Mucosa of descending colon (tissue), 3 donors: ENCODE data around the gene VPS9D1. TPM values are rescaled to one million over a fixed set of nuclear protein-coding genes. Genes with fewer than 3 reads are reported as not detected.

Source experiments
- ATAC-seq: fragments of 200-7000 bp; cut with Tn5 transposase; one replicate; pipeline ENCODE4 v1.9.1; 2020; ENCODE audit warnings: mild to moderate bottlenecking, moderate library complexity
- DNase-seq, 3 donors: peaks; one replicate each; pipeline ENCODE4 v3.0.0-alpha.2; 2020
- H3K36me3 ChIP-seq: fragments of 200-600 bp; one replicate; pipeline ENCODE4 v1.8.0; 2021; ENCODE audit warnings: low read depth, mild to moderate bottlenecking
- H3K4me1 ChIP-seq: fragments of 200-600 bp; one replicate; pipeline ENCODE4 v1.8.0; 2021; ENCODE audit warnings: low read depth, mild to moderate bottlenecking
- H3K4me3 ChIP-seq: fragments of 200-600 bp; one replicate; pipeline ENCODE4 v1.8.0; 2021; ENCODE audit warnings: mild to moderate bottlenecking
- H3K9me3 ChIP-seq: fragments of 200-600 bp; one replicate; pipeline ENCODE4 v1.8.0; 2021; ENCODE audit warnings: mild to moderate bottlenecking
- intact Hi-C, 2 donors: fragments of 100-400 bp; cut with DNase I in 1 of 2; cut with micrococcal nuclease in 1 of 2; formaldehyde crosslinking; loops; one replicate each; pipeline versions ENCODE4 v1.11.0 to v1.11.1; 2022; cut with DNase I, micrococcal nuclease
- long read RNA-seq, 2 donors: library from polyadenylated mRNA; unstranded; transcript quantifications; one replicate each; pipeline ENCODE4 v2.0.0, GENCODE V29; 2019 to 2021
- total RNA-seq, 3 donors: library from RNA; stranded (reverse); fragmentation: NEBNext Ultra II Directional in 2 of 3; extraction: Animal tissue kit (Norgen Biotek cat#: 25700) in 2 of 3; gene quantifications; one replicate each; pipeline versions ENCODE4 v1.2.1 to v1.2.4, GENCODE V29; 2021 to 2023
- TF ChIP-seq, protein P1 (sequence below): fragments of 200-600 bp; IDR thresholded peaks from one replicate; pipeline ENCODE4 v1.8.0; 2022; ENCODE audit warnings: antibody characterized with exemption, mild to moderate bottlenecking
- donor health status: DM: no; HTN: no; CAD: no; lungs with moderate emphysema.
- donor health status: DM: no; HTN: no; CAD: no.
- donor health status: DM: no; HTN: yes; CAD: no.

Gene VPS9D1, protein sequence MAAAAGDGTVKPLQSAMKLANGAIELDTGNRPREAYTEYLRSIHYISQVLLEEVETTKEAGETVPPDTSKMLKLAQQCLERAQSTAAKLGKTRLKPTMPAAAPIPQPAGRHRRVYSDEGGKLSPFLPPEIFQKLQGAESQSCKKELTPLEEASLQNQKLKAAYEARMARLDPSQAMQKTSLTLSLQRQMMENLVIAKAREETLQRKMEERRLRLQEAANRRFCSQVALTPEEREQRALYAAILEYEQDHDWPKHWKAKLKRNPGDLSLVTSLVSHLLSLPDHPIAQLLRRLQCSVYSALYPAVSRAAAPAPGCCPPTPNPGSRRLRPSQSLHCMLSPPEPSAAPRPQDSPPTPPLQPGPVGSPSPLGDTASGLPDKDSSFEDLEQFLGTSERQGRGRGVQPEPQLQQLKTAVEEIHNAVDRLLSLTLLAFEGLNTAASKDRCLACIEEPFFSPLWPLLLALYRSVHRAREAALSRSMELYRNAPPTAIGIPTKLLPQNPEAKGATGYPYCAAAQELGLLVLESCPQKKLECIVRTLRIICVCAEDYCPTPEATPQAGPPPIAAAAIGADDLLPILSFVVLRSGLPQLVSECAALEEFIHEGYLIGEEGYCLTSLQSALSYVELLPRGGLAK
- total RNA-seq, result 10 to 100 TPM; 15.3 to 20.6 (median 16.4) TPM
- long read RNA-seq, donor 1, partial matches to known transcripts, result 5 of 11 reads
- long read RNA-seq, donor 1, other reads (novel, unspliced or antisense), result 6 of 11 reads
- long read RNA-seq, donor 2, partial matches to known transcripts, result 0 of 1 reads
- long read RNA-seq, donor 2, other reads (novel, unspliced or antisense), result 1 of 1 reads

GRCh38 chr16:89720813-89721545 lies at the start of gene VPS9D1, which contains the start of gene ZNF276:
Gene VPS9D1 (minus strand): TSS chr16:89720898. CDS start chr16:89720861, 37 bp downstream.
Gene ZNF276 (plus strand): TSS chr16:89721537. CDS start chr16:89721641, 104 bp downstream.
- TF ChIP-seq, protein P1, sequence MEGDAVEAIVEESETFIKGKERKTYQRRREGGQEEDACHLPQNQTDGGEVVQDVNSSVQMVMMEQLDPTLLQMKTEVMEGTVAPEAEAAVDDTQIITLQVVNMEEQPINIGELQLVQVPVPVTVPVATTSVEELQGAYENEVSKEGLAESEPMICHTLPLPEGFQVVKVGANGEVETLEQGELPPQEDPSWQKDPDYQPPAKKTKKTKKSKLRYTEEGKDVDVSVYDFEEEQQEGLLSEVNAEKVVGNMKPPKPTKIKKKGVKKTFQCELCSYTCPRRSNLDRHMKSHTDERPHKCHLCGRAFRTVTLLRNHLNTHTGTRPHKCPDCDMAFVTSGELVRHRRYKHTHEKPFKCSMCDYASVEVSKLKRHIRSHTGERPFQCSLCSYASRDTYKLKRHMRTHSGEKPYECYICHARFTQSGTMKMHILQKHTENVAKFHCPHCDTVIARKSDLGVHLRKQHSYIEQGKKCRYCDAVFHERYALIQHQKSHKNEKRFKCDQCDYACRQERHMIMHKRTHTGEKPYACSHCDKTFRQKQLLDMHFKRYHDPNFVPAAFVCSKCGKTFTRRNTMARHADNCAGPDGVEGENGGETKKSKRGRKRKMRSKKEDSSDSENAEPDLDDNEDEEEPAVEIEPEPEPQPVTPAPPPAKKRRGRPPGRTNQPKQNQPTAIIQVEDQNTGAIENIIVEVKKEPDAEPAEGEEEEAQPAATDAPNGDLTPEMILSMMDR, result no peak
- H3K4me3 ChIP-seq, result peak within 1 kb of the TSS; percentile 60
- H3K9me3 ChIP-seq, result no peaks in the 10 kb centered on the region
- intact Hi-C loops, result loop anchor here in 1 of 2 donors (5.0 kb wide), 1 partner anchor 41 kb away; no protein-coding TSS in a partner anchor
- H3K36me3 ChIP-seq, result no peaks in the 10 kb centered on the region
- ATAC-seq (peak; percentile 74), DNase-seq (peak; percentile 91 to 92 (median 91))
- peaks cover 32% of the 10 kb centered on the region for H3K4me1 ChIP-seq

DNA sequence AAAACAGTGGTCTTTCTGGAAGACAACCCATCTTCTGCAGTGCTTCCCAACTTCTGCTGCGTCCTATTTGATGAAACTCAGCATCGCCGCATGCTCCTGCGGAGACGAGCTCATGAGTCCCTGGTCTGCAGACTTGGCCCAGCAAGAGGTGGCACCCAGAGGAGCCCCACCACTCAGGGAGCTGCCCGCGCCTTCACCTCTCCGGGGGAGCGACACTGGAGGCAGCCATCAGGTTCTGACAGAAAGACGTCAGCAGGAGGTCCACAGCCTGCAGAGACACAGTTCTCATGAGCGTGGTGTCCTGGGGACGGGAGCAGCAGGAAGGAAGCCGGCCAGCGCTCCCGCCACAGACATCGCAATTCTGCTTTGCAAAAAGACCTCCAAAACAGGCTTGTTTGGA lies 49.7 kb upstream of the VPS9D1 start:
- no peaks in the 10 kb centered on the region for H3K36me3 ChIP-seq
- H3K9me3 ChIP-seq, result no peaks in the 10 kb centered on the region
- DNase-seq (no peak), ATAC-seq (no peak)
- H3K4me1 ChIP-seq, result no peaks in the 10 kb centered on the region
- intact Hi-C loops, result no loop called here
- TF ChIP-seq, protein P1, result no peak
- no peak overlapping the region for H3K4me3 ChIP-seq

- DNase-seq (peak in 2 of 3 donors; percentile 9 to 36), ATAC-seq (peak; percentile 54)
- H3K36me3 ChIP-seq, result no peaks in the 10 kb centered on the region
These were observed 44.7 kb upstream of the VPS9D1 start for GRCh38 chr16:89765292-89765830.

DNA sequence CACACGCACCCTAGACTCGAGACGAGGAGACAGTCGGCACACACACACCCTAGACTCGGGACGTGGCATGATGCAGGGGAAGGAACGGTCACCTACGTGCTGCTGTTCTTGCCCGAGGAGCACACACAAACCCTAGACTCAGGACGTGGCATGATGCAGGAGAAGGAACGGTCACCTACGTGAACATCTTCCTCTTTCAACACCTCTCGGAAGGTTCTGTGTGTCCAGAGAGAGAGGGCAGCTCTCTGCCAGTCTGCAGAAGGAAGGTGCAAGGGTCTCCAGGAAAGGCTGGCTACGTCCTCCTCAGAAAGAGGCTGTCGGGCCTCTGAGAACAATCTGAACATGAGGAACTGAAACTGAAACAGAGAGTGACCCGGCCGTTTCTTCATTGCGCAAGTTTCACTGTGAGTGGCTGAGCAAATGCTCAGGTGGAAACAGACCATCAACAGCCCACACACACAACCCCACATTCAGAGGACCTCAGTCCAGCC lies 44.1 kb upstream of the VPS9D1 start:
- Histone ChIP-seq H3K9me3 (no peaks in the 10 kb centered on the region), H3K4me3 (no peak overlapping the region), H3K4me1 (no peaks in the 10 kb centered on the region), H3K36me3 (no peaks in the 10 kb centered on the region)
- DNase-seq (peak; percentile 60 to 84 (median 67)), ATAC-seq (peak; percentile 95)
- intact Hi-C loops, result loop anchor here in 1 of 2 donors (5.0 kb wide), 1 partner anchor 42 kb away; the partner anchor contains the start of genes VPS9D1 and ZNF276
- TF ChIP-seq, protein P1, result no peak

More at GRCh38 chr16:89765292-89765830, 44.7 kb upstream of the VPS9D1 start:
- TF ChIP-seq, protein P1, result no peak
- Histone ChIP-seq H3K4me3 (no peak overlapping the region), H3K9me3 (no peaks in the 10 kb centered on the region), H3K4me1 (no peaks in the 10 kb centered on the region)
- intact Hi-C loops, result no loop called here
